A549 (cell line): Measurements from ENCODE around the gene PTPN14.

Source experiments
- HDAC2 ChIP-seq: fragments of 200-600 bp; sonication (generic); IDR thresholded peaks from 2 replicates; pipeline ENCODE4 v1.6.1; 2016
- JUN ChIP-seq, 2 experiments: fragments of >200 bp; sonication (Bioruptor Twin); formaldehyde crosslinking; IDR thresholded peaks; 2 replicates in 1 of 2; 3 replicates in 1 of 2; pipeline ENCODE4 v1.6.1; 2016 to 2017
- RARB ChIP-seq: fragments of 250-450 bp; sonication (Bioruptor Pico); IDR thresholded peaks from 2 replicates; pipeline ENCODE4 v1.8.0; 2021; ENCODE audit warnings: mild to moderate bottlenecking, moderate library complexity
- TF ChIP-seq, protein P1 (sequence below): fragments of >200 bp; sonication (Bioruptor Twin); formaldehyde crosslinking; IDR thresholded peaks from 3 replicates; pipeline ENCODE4 v1.5.1; 2016
- TF ChIP-seq, protein P2 (sequence below): IDR thresholded peaks from 2 replicates; pipeline ENCODE4 v1.6.1; 2012

DNA sequence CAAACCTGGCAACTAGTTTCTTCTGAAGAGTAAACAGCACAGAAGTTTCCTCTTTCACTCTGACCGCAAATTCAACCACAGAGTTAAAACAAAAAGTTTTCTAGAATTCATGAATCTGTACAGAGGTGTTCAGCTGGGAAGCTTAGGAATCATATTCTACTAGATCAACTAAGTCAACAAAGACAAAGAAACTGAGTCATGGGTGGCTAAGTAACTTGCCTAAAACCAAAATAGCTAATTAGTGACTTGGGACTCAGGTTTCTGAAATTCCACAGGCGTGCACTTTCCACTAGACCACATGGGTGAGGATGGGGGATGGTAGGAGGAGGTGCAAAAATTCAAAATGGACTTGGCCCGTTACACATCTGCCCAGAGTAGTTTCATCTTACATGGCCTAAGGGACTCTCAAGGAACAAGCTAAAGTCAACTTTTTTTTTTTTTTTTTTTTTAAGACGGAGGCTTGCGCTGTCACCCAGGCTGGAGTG is 25.8 kb downstream of the PTPN14 start:
- TF ChIP-seq, protein P1, sequence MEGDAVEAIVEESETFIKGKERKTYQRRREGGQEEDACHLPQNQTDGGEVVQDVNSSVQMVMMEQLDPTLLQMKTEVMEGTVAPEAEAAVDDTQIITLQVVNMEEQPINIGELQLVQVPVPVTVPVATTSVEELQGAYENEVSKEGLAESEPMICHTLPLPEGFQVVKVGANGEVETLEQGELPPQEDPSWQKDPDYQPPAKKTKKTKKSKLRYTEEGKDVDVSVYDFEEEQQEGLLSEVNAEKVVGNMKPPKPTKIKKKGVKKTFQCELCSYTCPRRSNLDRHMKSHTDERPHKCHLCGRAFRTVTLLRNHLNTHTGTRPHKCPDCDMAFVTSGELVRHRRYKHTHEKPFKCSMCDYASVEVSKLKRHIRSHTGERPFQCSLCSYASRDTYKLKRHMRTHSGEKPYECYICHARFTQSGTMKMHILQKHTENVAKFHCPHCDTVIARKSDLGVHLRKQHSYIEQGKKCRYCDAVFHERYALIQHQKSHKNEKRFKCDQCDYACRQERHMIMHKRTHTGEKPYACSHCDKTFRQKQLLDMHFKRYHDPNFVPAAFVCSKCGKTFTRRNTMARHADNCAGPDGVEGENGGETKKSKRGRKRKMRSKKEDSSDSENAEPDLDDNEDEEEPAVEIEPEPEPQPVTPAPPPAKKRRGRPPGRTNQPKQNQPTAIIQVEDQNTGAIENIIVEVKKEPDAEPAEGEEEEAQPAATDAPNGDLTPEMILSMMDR, result no peak
- TF ChIP-seq JUN (IDR thresholded peaks at IDR 0.05) (no peak), HDAC2 (no peak), RARB (no peak)
- TF ChIP-seq, protein P2, sequence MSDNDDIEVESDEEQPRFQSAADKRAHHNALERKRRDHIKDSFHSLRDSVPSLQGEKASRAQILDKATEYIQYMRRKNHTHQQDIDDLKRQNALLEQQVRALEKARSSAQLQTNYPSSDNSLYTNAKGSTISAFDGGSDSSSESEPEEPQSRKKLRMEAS, result no peak
